ENCODE data around the gene RBM19. TPM values are rescaled to one million over a fixed set of nuclear protein-coding genes. Genes with fewer than 3 reads are reported as not detected.
A peak's percentile ranks its signal among the peaks of the same experiment; 100 is the strongest.
"Not testable (repeated sequence)": the region's sequence is repeated elsewhere in the genome, so short reads cannot be mapped to it uniquely, and the experiment has no call there.

The RBM19 gene
- total and polyA plus RNA-seq, 4 donors, result 17.9 to 33.6 (median 21.9) TPM

- 73 to 75% methylated on average over 4 of the region's 4 CpGs for WGBS, 2 donors
- Histone ChIP-seq H3K4me1 (ENCODE audit: control insufficient read depth in 5 of 5, insufficient read depth in 5 of 5, low read length in 5 of 5) (no peaks in the 10 kb centered on the region), H3K36me3 (ENCODE audit: control insufficient read depth in 4 of 4, insufficient read depth in 4 of 4, low read length in 4 of 4) (peaks cover 5 to 38% (median 14%) of the 10 kb centered on the region in 4 donors), H3K9ac (ENCODE audit: insufficient read depth in 1 of 2, low read length in 2 of 2) (no peak overlapping the region), H3K27me3 (ENCODE audit: control insufficient read depth in 3 of 3, insufficient read depth in 3 of 3, low read length in 2 of 3) (no peaks in the 10 kb centered on the region), H3K27ac (ENCODE audit: low read depth in 1 of 2, low read length in 1 of 2) (no peak overlapping the region), H3K4me3 (no peak overlapping the region), H3K9me3 (ENCODE audit: control insufficient read depth in 4 of 4, insufficient read depth in 3 of 4, low read length in 3 of 4) (no peaks in the 10 kb centered on the region)
- no peak for DNase-seq
- no peak for TF ChIP-seq CTCF (IDR thresholded peaks at IDR 0.05; ENCODE audit: control extremely low read depth, extremely low read depth)
- ATAC-seq (ENCODE audit: insufficient read depth, low FRiP score), result no peak
Measured at GRCh38 chr12:113905829-113906228, 60.3 kb downstream of the RBM19 start.

- Histone ChIP-seq H3K9ac (ENCODE audit: insufficient read depth in 1 of 2, low read length in 2 of 2) (no peak overlapping the region), H3K4me3 (no peak overlapping the region), H3K4me1 (ENCODE audit: control insufficient read depth in 5 of 5, insufficient read depth in 5 of 5, low read length in 5 of 5) (peaks cover 0 to 9% (median 0%) of the 10 kb centered on the region in 5 donors), H3K9me3 (ENCODE audit: control insufficient read depth in 4 of 4, insufficient read depth in 3 of 4, low read length in 3 of 4) (no peaks in the 10 kb centered on the region), H3K27ac (ENCODE audit: low read depth in 1 of 2, low read length in 1 of 2) (no peak overlapping the region), H3K36me3 (ENCODE audit: control insufficient read depth in 4 of 4, insufficient read depth in 4 of 4, low read length in 4 of 4) (peaks cover 5 to 27% (median 11%) of the 10 kb centered on the region in 4 donors), H3K27me3 (ENCODE audit: control insufficient read depth in 3 of 3, insufficient read depth in 3 of 3, low read length in 2 of 3) (no peaks in the 10 kb centered on the region)
- TF ChIP-seq CTCF (IDR thresholded peaks at IDR 0.05; ENCODE audit: control extremely low read depth, extremely low read depth), result no peak
- 85 to 89% methylated on average over 4 of the region's 4 CpGs for WGBS, 2 donors
- no peak for DNase-seq
- ATAC-seq (ENCODE audit: insufficient read depth, low FRiP score), result no peak
Measured at GRCh38 chr12:113903381-113903863, 62.7 kb downstream of the RBM19 start.

- 89 to 98% methylated on average over 6 of the region's 6 CpGs for WGBS, 2 donors
- not testable (repeated sequence) for H3K4me3 ChIP-seq; H3K27ac ChIP-seq (ENCODE audit: low read depth in 1 of 2, low read length in 1 of 2)
Measured at GRCh38 chr12:113901319-113901718, 64.8 kb downstream of the RBM19 start.

GRCh38 chr12:113900716-113901115 lies 65.4 kb downstream of the RBM19 start:
- H3K9me3 ChIP-seq (ENCODE audit: control insufficient read depth in 4 of 4, insufficient read depth in 3 of 4, low read length in 3 of 4), result no peaks in the 10 kb centered on the region
- peak in 1 of 3 donors; percentile 15 for DNase-seq
- no peaks in the 10 kb centered on the region for H3K27me3 ChIP-seq (ENCODE audit: control insufficient read depth in 3 of 3, insufficient read depth in 3 of 3, low read length in 2 of 3)
- H3K9ac ChIP-seq (ENCODE audit: insufficient read depth in 1 of 2, low read length in 2 of 2), result no peak overlapping the region
- H3K36me3 ChIP-seq (ENCODE audit: control insufficient read depth in 4 of 4, insufficient read depth in 4 of 4, low read length in 4 of 4), result peaks cover 5 to 17% (median 8%) of the 10 kb centered on the region in 4 donors
- 96 to 98% methylated on average over 2 of the region's 2 CpGs for WGBS, 2 donors
- ATAC-seq (ENCODE audit: insufficient read depth, low FRiP score), result no peak
- H3K4me1 ChIP-seq (ENCODE audit: control insufficient read depth in 5 of 5, insufficient read depth in 5 of 5, low read length in 5 of 5), result peaks cover 0 to 9% (median 0%) of the 10 kb centered on the region in 5 donors
- TF ChIP-seq CTCF (IDR thresholded peaks at IDR 0.05; ENCODE audit: control extremely low read depth, extremely low read depth), result no peak
- no peak overlapping the region for H3K4me3 ChIP-seq
- no peak overlapping the region for H3K27ac ChIP-seq (ENCODE audit: low read depth in 1 of 2, low read length in 1 of 2)

More at GRCh38 chr12:113901319-113901718, 64.8 kb downstream of the RBM19 start:
- not testable (repeated sequence) for H3K9me3 ChIP-seq (ENCODE audit: control insufficient read depth in 4 of 4, insufficient read depth in 3 of 4, low read length in 3 of 4); ATAC-seq (ENCODE audit: insufficient read depth, low FRiP score); DNase-seq; H3K27me3 ChIP-seq (ENCODE audit: control insufficient read depth in 3 of 3, insufficient read depth in 3 of 3, low read length in 2 of 3); H3K9ac ChIP-seq (ENCODE audit: insufficient read depth in 1 of 2, low read length in 2 of 2); H3K4me1 ChIP-seq (ENCODE audit: control insufficient read depth in 5 of 5, insufficient read depth in 5 of 5, low read length in 5 of 5)
- H3K36me3 ChIP-seq (ENCODE audit: control insufficient read depth in 4 of 4, insufficient read depth in 4 of 4, low read length in 4 of 4), result peaks cover 8 to 18% (median 9%) of the 10 kb centered on the region in 4 donors

Data from lung (tissue), 12 donors.